NCI-H524 treated with DMSO at 0.1 percent for 48 hours (cell line): ENCODE measurements around the gene IGF2BP2.
"Not testable (repeated sequence)": the region's sequence is repeated elsewhere in the genome, so short reads cannot be mapped to it uniquely, and the experiment has no call there.

Experiments used
- DNase-seq: peaks from one replicate; lab custom pipeline; 2025; lab: John Stamatoyannopoulos, UW

Gene IGF2BP2

GRCh38 chr3:185825006-185825638, at the start of gene IGF2BP2:
IGF2BP2 (minus strand) TSS chr3:185825042; CDS start chr3:185824960, 82 bp downstream.
- DNase-seq, result no peak

GRCh38 chr3:185874119-185874518, 49.3 kb upstream of the IGF2BP2 start:
- no peak for DNase-seq

GRCh38 chr3:185867650-185868049, 42.8 kb upstream of the IGF2BP2 start:
- no peak for DNase-seq

- no peak for DNase-seq
Measured at GRCh38 chr3:185866995-185867394, 42.2 kb upstream of the IGF2BP2 start.

DNA sequence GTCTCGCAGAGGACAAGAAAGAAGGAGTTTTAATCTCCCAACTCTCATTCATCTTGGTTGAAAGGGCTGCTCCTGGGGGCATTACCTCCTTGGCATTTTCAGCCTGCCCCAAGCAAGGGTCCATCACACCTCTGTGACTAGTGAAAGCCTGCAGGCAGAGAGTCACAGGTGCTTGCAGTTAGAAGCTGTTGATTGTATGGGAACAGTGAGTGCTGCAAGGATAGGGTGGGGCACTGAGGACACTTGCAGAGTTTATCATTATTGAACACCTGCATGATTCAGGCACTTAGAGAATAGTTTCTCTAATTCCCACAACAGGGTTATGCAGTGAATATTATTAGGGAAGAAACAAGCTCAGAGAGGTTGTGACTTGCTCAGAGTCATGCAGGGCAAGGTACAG, 41.7 kb upstream of the IGF2BP2 start:
- DNase-seq, result no peak

DNA sequence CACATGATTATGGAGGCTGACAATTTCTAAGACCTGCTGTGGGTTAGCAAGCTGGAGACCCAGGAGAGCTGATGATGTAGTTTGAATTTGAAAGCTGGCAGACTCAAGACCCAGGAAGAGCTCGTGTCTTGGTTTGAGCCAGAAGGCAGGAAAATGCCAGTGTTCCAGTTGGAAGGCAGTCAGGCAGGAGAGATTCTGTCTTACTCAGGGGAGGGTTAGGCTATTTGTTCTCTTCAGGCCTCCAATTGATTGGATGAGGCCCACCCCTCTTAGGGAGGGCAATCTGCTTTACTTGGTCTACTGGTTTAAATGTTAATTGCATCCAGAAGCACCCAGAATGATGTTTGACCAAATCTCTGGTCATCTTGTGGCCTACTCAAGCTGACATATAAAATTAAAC, 40.4 kb upstream of the IGF2BP2 start:
- DNase-seq, result no peak

DNA sequence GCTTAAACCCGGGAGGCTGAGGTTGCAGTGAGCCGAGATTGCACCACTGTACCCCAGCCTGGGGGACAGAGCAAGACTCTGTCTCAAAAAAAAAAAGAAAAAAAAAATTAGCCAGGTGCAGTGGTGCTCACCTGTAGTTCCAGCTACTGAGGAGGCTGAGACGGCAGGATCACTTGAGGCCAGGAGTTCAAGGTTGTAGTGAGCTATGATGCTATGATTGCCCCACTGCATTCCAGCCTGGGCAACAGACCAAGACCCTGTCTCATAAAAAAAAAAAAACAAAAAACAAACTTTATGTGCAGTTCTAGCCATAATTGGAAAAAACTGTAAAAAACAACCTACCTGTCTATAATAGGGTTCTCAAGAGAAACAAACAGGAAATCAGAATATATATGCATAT, 39.9 kb upstream of the IGF2BP2 start:
- DNase-seq, result no peak

GRCh38 chr3:185862920-185863319, 38.1 kb upstream of the IGF2BP2 start:
- no peak for DNase-seq

GRCh38 chr3:185859294-185859972, 34.6 kb upstream of the IGF2BP2 start:
- no peak for DNase-seq

- DNase-seq, result no peak
Measured at GRCh38 chr3:185858502-185859225, 33.8 kb upstream of the IGF2BP2 start.

DNA sequence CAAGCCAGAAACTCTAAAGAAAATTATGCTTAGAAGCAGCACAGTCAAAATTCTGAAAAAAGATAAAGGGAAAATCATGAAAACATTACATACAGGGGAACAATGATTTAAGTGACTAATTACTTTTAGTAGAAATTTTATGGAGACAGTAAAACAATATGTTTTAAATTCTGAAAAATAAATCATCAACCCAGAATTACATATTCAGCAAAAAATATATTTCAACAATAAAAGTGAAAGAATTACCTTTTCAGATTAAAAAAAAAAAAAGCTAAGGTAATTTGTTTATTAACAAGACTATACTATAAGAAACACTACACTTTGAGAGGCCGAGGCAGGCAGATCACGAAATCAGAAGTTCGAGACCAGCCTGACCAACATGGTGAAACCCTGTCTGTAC, 32.4 kb upstream of the IGF2BP2 start:
- DNase-seq, result no peak

DNA sequence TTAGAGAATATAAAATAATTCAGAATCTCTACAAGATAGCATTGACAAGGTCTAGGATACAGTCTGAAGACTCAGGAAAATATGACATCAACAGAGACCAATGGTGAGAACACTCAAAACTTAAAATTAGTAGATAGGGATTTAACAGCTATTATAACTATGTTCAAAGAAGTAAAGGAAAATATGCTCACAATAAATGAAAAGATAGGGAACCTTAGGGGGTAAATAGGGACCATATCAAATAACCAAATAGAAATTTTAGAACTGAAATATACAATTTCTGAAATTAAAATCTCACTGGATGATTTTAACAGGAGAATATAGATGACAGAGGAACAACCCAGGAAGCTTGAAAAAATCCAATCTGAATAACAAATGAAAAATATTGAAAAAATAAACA, 31.8 kb upstream of the IGF2BP2 start:
- DNase-seq, result no peak

DNA sequence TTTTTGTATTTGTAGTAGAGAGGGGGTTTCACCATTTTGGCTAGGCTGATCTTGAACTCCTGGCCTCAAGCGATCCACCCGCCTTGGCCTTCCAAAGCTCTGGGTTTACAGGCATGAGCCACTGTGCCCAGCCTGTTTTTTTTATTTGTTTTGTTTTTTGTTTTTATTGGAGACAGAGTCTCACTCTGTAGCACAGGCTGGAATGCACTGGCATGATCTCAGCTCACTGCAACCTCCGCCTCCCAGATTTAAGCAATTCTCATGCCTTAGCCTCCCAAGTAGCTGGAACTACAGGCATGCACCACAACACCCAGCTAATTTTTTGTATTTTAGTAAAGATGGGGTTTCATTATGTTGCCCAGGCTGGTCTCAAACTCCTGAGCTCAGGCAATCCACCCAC, 28.9 kb upstream of the IGF2BP2 start:
- DNase-seq, result not testable (repeated sequence)

- DNase-seq, result no peak
Measured at GRCh38 chr3:185852635-185853034, 27.8 kb upstream of the IGF2BP2 start.

DNA sequence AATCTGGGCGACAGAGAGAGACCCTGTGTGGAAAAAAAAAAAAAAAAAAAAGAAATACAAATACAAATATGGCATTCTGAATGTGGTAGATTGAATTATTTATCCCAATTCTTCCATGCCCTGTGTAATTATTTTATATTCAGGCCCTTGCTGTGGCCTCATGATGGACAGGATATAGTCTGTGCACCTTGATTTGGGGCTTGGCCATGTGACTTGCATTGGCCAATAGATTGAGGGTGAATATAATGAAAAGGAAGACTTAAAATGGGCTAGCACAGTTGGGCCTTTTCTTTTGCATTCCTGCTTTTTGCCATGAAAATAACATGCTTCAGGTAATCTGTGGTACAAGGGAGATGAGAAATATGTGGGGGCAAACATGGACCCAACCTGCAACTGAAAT, 27.1 kb upstream of the IGF2BP2 start:
- no peak for DNase-seq

DNA sequence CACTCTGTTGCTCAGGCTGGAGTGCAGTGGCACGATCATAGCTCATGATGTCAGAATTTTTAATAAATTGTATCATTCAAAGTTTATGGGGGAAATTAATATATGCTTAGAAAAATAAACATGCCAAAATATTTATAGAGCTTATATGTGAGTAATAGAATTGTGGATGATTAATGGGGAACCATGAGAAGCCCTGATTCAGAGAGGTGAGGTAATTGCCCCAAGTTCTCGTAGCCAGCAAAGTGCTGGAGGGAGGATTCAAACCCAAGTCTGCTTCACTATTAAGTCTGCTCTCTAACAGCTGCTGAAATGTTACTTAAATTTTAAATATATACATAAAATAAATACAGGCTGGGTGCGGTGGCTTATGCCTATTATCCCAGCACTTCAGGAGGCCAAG, 26.2 kb upstream of the IGF2BP2 start:
- no peak for DNase-seq

- no peak for DNase-seq
Measured at GRCh38 chr3:185847506-185847905, 22.7 kb upstream of the IGF2BP2 start.

DNA sequence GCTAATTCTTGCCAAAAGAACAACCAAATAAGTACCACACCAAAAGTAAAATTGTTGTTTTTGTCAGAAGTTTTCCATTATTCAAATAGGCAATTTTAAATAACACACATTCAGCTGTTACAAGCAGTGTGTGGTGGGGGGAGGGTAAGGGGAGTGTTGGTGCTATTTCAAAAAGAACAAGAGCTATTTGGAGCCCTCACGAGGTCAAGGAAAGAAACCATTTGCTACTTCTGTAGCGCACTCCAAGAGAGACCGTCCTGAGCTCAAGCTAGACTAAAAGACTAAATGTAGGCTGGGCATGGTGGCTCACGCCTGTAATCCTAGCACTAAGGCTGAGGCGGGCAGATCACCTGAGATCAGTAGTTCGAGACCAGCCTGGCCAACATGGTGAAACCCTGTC, 21.2 kb upstream of the IGF2BP2 start:
- DNase-seq, result no peak

DNA sequence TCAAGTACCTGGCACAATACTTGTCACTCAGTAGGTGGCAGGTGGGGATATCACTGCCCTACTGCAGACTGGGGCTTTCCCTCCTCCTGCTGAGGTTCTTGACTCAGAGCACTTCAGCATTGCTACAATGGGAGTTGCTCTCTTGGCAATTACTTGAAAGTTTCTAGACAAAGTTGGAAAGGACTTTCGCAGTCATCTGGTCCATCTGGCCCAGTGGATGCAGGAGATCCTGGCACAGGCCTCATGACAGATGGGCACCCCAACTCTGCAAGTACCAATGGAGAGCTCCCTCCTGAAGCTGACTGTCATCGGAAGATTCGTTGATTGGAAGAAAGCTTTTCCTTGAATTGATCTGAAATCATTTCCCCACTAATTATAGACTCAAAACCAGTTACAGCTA, 19.2 kb upstream of the IGF2BP2 start:
- no peak for DNase-seq

GRCh38 chr3:185843635-185844034, 18.8 kb upstream of the IGF2BP2 start:
- DNase-seq, result no peak

DNA sequence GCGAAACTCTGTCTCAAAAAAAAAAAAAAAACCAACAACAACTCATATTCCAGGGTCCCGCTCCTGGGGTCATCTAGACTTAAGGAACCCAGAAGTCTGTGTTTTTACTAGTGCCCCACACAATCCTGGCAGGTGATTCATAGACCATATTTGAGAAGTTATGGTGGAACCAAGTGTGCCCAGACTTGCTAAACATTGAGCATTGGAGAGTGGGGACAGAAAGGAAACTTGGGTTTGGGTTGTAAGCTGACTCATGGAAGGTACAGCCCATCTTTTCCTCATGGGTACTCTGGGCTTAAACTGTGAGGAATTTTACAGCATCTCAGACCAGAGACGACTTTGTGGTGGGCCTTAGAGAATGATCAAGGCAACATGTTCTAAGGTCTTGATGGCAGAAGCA, 18.3 kb upstream of the IGF2BP2 start:
- DNase-seq, result no peak

DNA sequence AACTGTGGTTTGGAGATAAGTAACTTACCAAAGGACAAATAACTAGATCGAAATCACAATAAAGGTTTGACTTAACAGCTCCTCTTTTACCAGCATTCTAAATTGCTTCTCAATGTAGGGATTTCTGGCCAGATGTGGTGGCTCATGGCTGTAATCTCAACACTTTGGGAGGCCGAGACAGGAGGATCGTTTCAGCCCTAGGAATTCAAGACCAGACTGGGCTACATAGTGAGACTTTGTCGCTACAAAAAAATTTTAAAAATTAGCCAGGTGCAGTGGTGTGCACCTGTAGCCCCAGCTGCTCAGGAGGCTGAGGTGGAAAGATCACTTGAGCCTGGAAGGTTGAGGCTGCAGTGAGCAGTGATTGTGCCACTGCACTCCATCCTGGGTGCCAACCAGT, 17.4 kb upstream of the IGF2BP2 start:
- no peak for DNase-seq

DNA sequence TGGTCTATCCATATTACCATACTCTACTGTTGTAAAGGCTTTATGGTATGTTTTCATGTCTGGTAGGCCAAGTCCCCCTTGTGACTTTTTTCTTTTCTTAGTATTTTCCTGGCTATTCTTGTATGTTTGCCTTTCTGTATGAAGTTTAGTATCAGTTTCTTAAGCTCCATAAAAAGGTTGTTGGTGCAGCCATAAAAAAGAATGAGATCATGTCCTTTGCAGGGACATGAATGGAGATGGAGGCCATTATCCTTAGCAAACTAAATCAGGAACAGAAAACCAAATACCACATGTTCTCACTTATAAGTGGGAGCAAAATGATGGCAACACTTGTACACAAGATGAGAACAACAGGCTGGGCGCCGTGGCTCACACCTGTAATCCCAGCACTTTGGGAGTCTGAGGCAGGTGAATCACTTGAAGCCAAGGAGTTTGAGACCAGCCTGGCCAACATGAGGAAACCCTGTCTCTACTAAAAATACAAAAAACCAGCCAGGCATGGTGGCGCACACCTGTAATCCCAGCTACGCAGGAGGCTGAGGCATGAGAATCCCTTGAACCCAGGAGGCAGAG, 13.7 kb upstream of the IGF2BP2 start:
- DNase-seq, result not testable (repeated sequence)
